Mesenchymal stem cell (in vitro differentiated cells and primary cell): ENCODE measurements around the gene PCNT.

Experiments
- DNase-seq: peaks from one replicate; pipeline ENCODE4 v3.0.0-alpha.2; 2013
- H2AFZ ChIP-seq: one replicate; pipeline ENCODE4 v1.6.1; 2013; ENCODE audit warnings: low read depth, mild to moderate bottlenecking, control low read depth, inconsistent platforms, low read length, moderate library complexity
- H2AK5ac ChIP-seq: 2 replicates; pipeline ENCODE4 v1.6.1; 2013; ENCODE audit warnings: low read length, moderate library complexity, mild to moderate bottlenecking, inconsistent platforms; ENCODE audit not compliant: severe bottlenecking
- H2BK120ac ChIP-seq: one replicate; pipeline ENCODE4 v1.6.1; 2013; ENCODE audit warnings: low read depth, mild to moderate bottlenecking, inconsistent platforms, low read length, moderate library complexity
- H2BK12ac ChIP-seq, 2 experiments: one replicate each; pipeline ENCODE4 v1.6.1; 2013; ENCODE audit warnings: inconsistent platforms in 2 of 2, low read length in 2 of 2, mild to moderate bottlenecking in 2 of 2, moderate library complexity in 2 of 2, control low read depth in 1 of 2
- H2BK15ac ChIP-seq: one replicate; pipeline ENCODE4 v1.6.1; 2013; ENCODE audit warnings: mild to moderate bottlenecking, low read depth, inconsistent platforms; ENCODE audit not compliant: poor library complexity, severe bottlenecking
- H2BK5ac ChIP-seq: 2 replicates; pipeline ENCODE4 v1.6.1; 2013; ENCODE audit warnings: low read depth, mild to moderate bottlenecking, low read length, control low read depth, inconsistent platforms; ENCODE audit not compliant: poor library complexity, severe bottlenecking
- H3K14ac ChIP-seq, 2 experiments: one replicate each; pipeline ENCODE4 v1.6.1; 2013; ENCODE audit warnings: inconsistent platforms in 2 of 2, low read length in 2 of 2, control low read depth in 1 of 2, mild to moderate bottlenecking in 1 of 2, moderate library complexity in 1 of 2
- H3K18ac ChIP-seq, 2 experiments: one replicate each; pipeline ENCODE4 v1.6.1; 2013; ENCODE audit warnings: inconsistent platforms in 2 of 2, low read length in 2 of 2, control low read depth in 1 of 2, low read depth in 1 of 2, mild to moderate bottlenecking in 1 of 2
- H3K23ac ChIP-seq, 2 experiments: one replicate each; pipeline ENCODE4 v1.6.1; 2013; ENCODE audit warnings: inconsistent platforms in 2 of 2, low read length in 2 of 2, mild to moderate bottlenecking in 2 of 2, moderate library complexity in 2 of 2, control low read depth in 1 of 2
- H3K27ac ChIP-seq: 2 replicates; pipeline ENCODE4 v1.5.1; 2013; ENCODE audit warnings: mild to moderate bottlenecking, moderate library complexity, low read length, control low read depth, inconsistent platforms; ENCODE audit not compliant: poor library complexity, severe bottlenecking
- H3K27me3 ChIP-seq, 2 experiments: 2 replicates each; pipeline versions ENCODE4 v1.6.1 to v1.7.0; 2013; ENCODE audit warnings: low read length in 2 of 2, mild to moderate bottlenecking in 2 of 2, moderate library complexity in 2 of 2, control low read depth in 1 of 2, inconsistent platforms in 1 of 2; ENCODE audit not compliant: control insufficient read depth in 1 of 2, insufficient read depth in 1 of 2
- H3K36me3 ChIP-seq, 2 experiments: 2 replicates each; pipeline versions ENCODE4 v1.6.1 to v1.7.0; 2013; ENCODE audit warnings: low read length in 2 of 2, control low read depth in 1 of 2, inconsistent platforms in 1 of 2, low read depth in 1 of 2, mild to moderate bottlenecking in 1 of 2; ENCODE audit not compliant: insufficient read depth in 2 of 2, control insufficient read depth in 1 of 2
- H3K4ac ChIP-seq, 2 experiments: one replicate each; pipeline ENCODE4 v1.6.1; 2013; ENCODE audit warnings: inconsistent platforms in 2 of 2, low read length in 2 of 2, mild to moderate bottlenecking in 2 of 2, moderate library complexity in 2 of 2, control low read depth in 1 of 2, low read depth in 1 of 2
- H3K4me1 ChIP-seq: 2 replicates; pipeline ENCODE4 v1.6.1; 2013; ENCODE audit warnings: low read depth, low read length, control low read depth; ENCODE audit not compliant: control insufficient read depth, insufficient read depth
- H3K4me2 ChIP-seq: 2 replicates; pipeline ENCODE4 v1.6.1; 2013; ENCODE audit warnings: low read length, mild to moderate bottlenecking, inconsistent platforms; ENCODE audit not compliant: poor library complexity, severe bottlenecking
- H3K4me3 ChIP-seq, 2 experiments: 2 replicates each; pipeline versions ENCODE4 v1.5.1 to v1.7.0; 2013; ENCODE audit warnings: low read length in 2 of 2, mild to moderate bottlenecking in 2 of 2, control low read depth in 1 of 2, low read depth in 1 of 2; ENCODE audit not compliant: insufficient read depth in 1 of 2
- H3K79me1 ChIP-seq: replicated peaks from 2 replicates; pipeline ENCODE4 v1.6.1; 2013; ENCODE audit warnings: mild to moderate bottlenecking, control low read depth, low read length, inconsistent platforms; ENCODE audit not compliant: poor library complexity, severe bottlenecking
- H3K9ac ChIP-seq: 2 replicates; pipeline ENCODE4 v1.7.0; 2013; ENCODE audit warnings: mild to moderate bottlenecking, low read length, moderate library complexity
- H3K9me3 ChIP-seq: 2 replicates; pipeline ENCODE4 v1.7.0; 2013; ENCODE audit warnings: mild to moderate bottlenecking, low read length; ENCODE audit not compliant: control insufficient read depth
- H4K8ac ChIP-seq: one replicate; pipeline ENCODE4 v1.6.1; 2013; ENCODE audit warnings: inconsistent platforms, mild to moderate bottlenecking, low read length, moderate library complexity
- H4K91ac ChIP-seq: one replicate; pipeline ENCODE4 v1.6.1; 2013; ENCODE audit warnings: mild to moderate bottlenecking, low read length, inconsistent platforms
- WGBS: methylation state at CpG from one replicate; pipeline ENCODE4 v1.1.7; 2013; ENCODE audit warnings: mixed read lengths; 5-methylcytosine and 5-hydroxymethylcytosine counted together

Gene PCNT

GRCh38 chr21:46295996-46296752 lies 27.8 kb upstream of the PCNT start:
- H3K79me1 ChIP-seq: peaks cover 3% of the 10 kb centered on the region
- no peak for DNase-seq
- 75% methylated on average over 29 of the region's 29 CpGs for WGBS
- H3K36me3 ChIP-seq: peaks cover 12 to 27% of the 10 kb centered on the region in 2 experiments
- no peak overlapping the region for H2AFZ ChIP-seq
- H3K18ac ChIP-seq: no peak overlapping the region
- H3K27ac ChIP-seq: no peak overlapping the region
- no peaks in the 10 kb centered on the region for H3K27me3 ChIP-seq
- H3K9ac ChIP-seq: peak overlapping the region; percentile 85
- no peaks in the 10 kb centered on the region for H3K9me3 ChIP-seq
- no peak overlapping the region for H3K4ac ChIP-seq
- peak overlapping the region in 1 of 2 experiments; percentile 67 for H3K4me3 ChIP-seq
- peak overlapping the region; percentile 7 for H2AK5ac ChIP-seq
- no peak overlapping the region for H2BK120ac ChIP-seq
- no peak overlapping the region for H4K91ac ChIP-seq
- H3K14ac ChIP-seq: no peak overlapping the region
- H4K8ac ChIP-seq: peak overlapping the region; percentile 23
- no peak overlapping the region for H2BK15ac ChIP-seq
- H2BK5ac ChIP-seq: peak overlapping the region; percentile 44
- no peak overlapping the region for H3K4me2 ChIP-seq
- H3K4me1 ChIP-seq: peaks cover 14% of the 10 kb centered on the region
- H3K23ac ChIP-seq: no peak overlapping the region
- no peak overlapping the region for H2BK12ac ChIP-seq

- no peak overlapping the region for H2AK5ac ChIP-seq
- peak overlapping the region; percentile 15 for H4K91ac ChIP-seq
- peak overlapping the region in 1 of 2 experiments; percentile 31 for H2BK12ac ChIP-seq
- WGBS: 42% methylated on average over 79 of the region's 84 CpGs
- peak overlapping the region; percentile 38 for H2BK5ac ChIP-seq
- DNase-seq: no peak
- no peak overlapping the region for H3K27ac ChIP-seq
- H3K79me1 ChIP-seq: no peaks in the 10 kb centered on the region
- H3K4me1 ChIP-seq: peaks cover 14% of the 10 kb centered on the region
- H3K23ac ChIP-seq: no peak overlapping the region
- peak overlapping the region; percentile 40 to 49 for H3K18ac ChIP-seq
- H3K4ac ChIP-seq: peak overlapping the region in 1 of 2 experiments; percentile 41
- no peak overlapping the region for H3K14ac ChIP-seq
- peak overlapping the region; percentile 69 for H4K8ac ChIP-seq
- peak overlapping the region; percentile 85 for H3K9ac ChIP-seq
- H3K4me3 ChIP-seq: peak overlapping the region in 1 of 2 experiments; percentile 68
- H3K4me2 ChIP-seq: no peak overlapping the region
- H2BK120ac ChIP-seq: peak overlapping the region; percentile 19
- no peak overlapping the region for H2AFZ ChIP-seq
- no peaks in the 10 kb centered on the region for H3K9me3 ChIP-seq
- no peaks in the 10 kb centered on the region for H3K27me3 ChIP-seq
- H3K36me3 ChIP-seq: peaks cover 3 to 28% of the 10 kb centered on the region in 2 experiments
- H2BK15ac ChIP-seq: no peak overlapping the region
Observed at GRCh38 chr21:46297338-46298271, 26.4 kb upstream of the PCNT start.

- no peak overlapping the region for H4K91ac ChIP-seq
- no peak overlapping the region for H3K18ac ChIP-seq
Observed at GRCh38 chr21:46299167-46299566, 24.8 kb upstream of the PCNT start.

GRCh38 chr21:46301759-46302158 lies 22.2 kb upstream of the PCNT start:
- Histone ChIP-seq H3K4ac (no peak overlapping the region), H3K4me1 (no peaks in the 10 kb centered on the region), H3K4me2 (no peak overlapping the region), H3K18ac (no peak overlapping the region), H2BK120ac (no peak overlapping the region), H3K14ac (no peak overlapping the region), H4K91ac (no peak overlapping the region), H3K79me1 (no peaks in the 10 kb centered on the region), H3K27me3 (no peaks in the 10 kb centered on the region), H2BK12ac (no peak overlapping the region), H3K4me3 (no peak overlapping the region), H2BK15ac (no peak overlapping the region), H3K9me3 (no peaks in the 10 kb centered on the region), H2AK5ac (no peak overlapping the region), H2BK5ac (no peak overlapping the region), H3K9ac (no peak overlapping the region), H4K8ac (no peak overlapping the region), H3K23ac (no peak overlapping the region), H3K27ac (no peak overlapping the region), H2AFZ (no peak overlapping the region), H3K36me3 (peaks cover 11 to 33% of the 10 kb centered on the region in 2 experiments)
- WGBS: 95% methylated on average over 13 of the region's 14 CpGs
- no peak for DNase-seq

More at GRCh38 chr21:46299167-46299566, 24.8 kb upstream of the PCNT start:
- no peak overlapping the region for H3K23ac ChIP-seq
- H2BK15ac ChIP-seq: no peak overlapping the region
- H3K9me3 ChIP-seq: no peaks in the 10 kb centered on the region
- H3K36me3 ChIP-seq: peaks cover 3 to 28% of the 10 kb centered on the region in 2 experiments
- H3K27ac ChIP-seq: no peak overlapping the region
- no peak overlapping the region for H3K4me3 ChIP-seq
- peaks cover 14% of the 10 kb centered on the region for H3K4me1 ChIP-seq
- no peak overlapping the region for H2AK5ac ChIP-seq
- no peak overlapping the region for H4K8ac ChIP-seq
- no peak overlapping the region for H2BK120ac ChIP-seq
- no peaks in the 10 kb centered on the region for H3K79me1 ChIP-seq
- no peak overlapping the region for H2BK5ac ChIP-seq
- H2BK12ac ChIP-seq: no peak overlapping the region
- no peak overlapping the region for H3K9ac ChIP-seq
- DNase-seq: no peak
- no peak overlapping the region for H3K4me2 ChIP-seq
- 86% methylated on average over 9 of the region's 9 CpGs for WGBS
- no peak overlapping the region for H3K4ac ChIP-seq
- no peak overlapping the region for H2AFZ ChIP-seq
- no peak overlapping the region for H3K14ac ChIP-seq
- no peaks in the 10 kb centered on the region for H3K27me3 ChIP-seq
